HL-60 (cell line): ENCODE results near the gene BCAS3.

ENCODE experiments used
- DNase-seq, 2 experiments: peaks; one replicate each; pipeline ENCODE4 v3.0.0-alpha.2; 2010 to 2020; ENCODE audit warnings: low read depth in 1 of 2, low spot score in 1 of 2
- H3K27ac ChIP-seq: fragments of 250-450 bp; sonication (Bioruptor Pico); replicated peaks from 2 replicates; pipeline ENCODE4 v1.5.1; 2020; ENCODE audit warnings: mild to moderate bottlenecking, moderate library complexity
- H3K27me3 ChIP-seq: fragments of 250-450 bp; sonication (Bioruptor Pico); 2 replicates; pipeline ENCODE4 v1.5.1; 2021; ENCODE audit warnings: mild to moderate bottlenecking, moderate library complexity; ENCODE audit not compliant: insufficient read depth, poor library complexity, severe bottlenecking
- H3K4me3 ChIP-seq: replicated peaks from 2 replicates; pipeline ENCODE4 v1.5.1; 2011; ENCODE audit warnings: mild to moderate bottlenecking, control low read depth, low read length; ENCODE audit not compliant: insufficient read depth
- GABPA ChIP-seq: IDR thresholded peaks from 2 replicates; pipeline ENCODE4 v1.6.1; 2012; ENCODE audit warnings: low read depth
- POLR2AphosphoS5 ChIP-seq: IDR thresholded peaks from 2 replicates; pipeline ENCODE4 v1.6.1; 2012; ENCODE audit warnings: low read depth
- REST ChIP-seq: IDR thresholded peaks from 2 replicates; pipeline ENCODE4 v1.6.1; 2012; ENCODE audit warnings: low read depth; ENCODE audit not compliant: insufficient replicate concordance
- SPI1 ChIP-seq: IDR thresholded peaks from 2 replicates; pipeline ENCODE4 v1.6.1; 2012; ENCODE audit warnings: low read depth, mild to moderate bottlenecking, borderline replicate concordance
- TF ChIP-seq, protein P1 (sequence below): IDR thresholded peaks from one replicate; pipeline ENCODE4 v1.5.1; 2011; ENCODE audit warnings: low read length, control low read depth, inconsistent platforms; ENCODE audit not compliant: insufficient read depth

BCAS3 gene

GRCh38 chr17:61179380-61179806, 501.7 kb downstream of the BCAS3 start:
- TF ChIP-seq, protein P1, sequence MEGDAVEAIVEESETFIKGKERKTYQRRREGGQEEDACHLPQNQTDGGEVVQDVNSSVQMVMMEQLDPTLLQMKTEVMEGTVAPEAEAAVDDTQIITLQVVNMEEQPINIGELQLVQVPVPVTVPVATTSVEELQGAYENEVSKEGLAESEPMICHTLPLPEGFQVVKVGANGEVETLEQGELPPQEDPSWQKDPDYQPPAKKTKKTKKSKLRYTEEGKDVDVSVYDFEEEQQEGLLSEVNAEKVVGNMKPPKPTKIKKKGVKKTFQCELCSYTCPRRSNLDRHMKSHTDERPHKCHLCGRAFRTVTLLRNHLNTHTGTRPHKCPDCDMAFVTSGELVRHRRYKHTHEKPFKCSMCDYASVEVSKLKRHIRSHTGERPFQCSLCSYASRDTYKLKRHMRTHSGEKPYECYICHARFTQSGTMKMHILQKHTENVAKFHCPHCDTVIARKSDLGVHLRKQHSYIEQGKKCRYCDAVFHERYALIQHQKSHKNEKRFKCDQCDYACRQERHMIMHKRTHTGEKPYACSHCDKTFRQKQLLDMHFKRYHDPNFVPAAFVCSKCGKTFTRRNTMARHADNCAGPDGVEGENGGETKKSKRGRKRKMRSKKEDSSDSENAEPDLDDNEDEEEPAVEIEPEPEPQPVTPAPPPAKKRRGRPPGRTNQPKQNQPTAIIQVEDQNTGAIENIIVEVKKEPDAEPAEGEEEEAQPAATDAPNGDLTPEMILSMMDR, result no peak
- TF ChIP-seq GABPA (no peak), POLR2AphosphoS5 (no peak), REST (no peak), SPI1 (no peak)
- no peak overlapping the region for H3K27ac ChIP-seq
- H3K27me3 ChIP-seq, result no peaks in the 10 kb centered on the region
- no peak for DNase-seq
- H3K4me3 ChIP-seq, result no peak overlapping the region

DNA sequence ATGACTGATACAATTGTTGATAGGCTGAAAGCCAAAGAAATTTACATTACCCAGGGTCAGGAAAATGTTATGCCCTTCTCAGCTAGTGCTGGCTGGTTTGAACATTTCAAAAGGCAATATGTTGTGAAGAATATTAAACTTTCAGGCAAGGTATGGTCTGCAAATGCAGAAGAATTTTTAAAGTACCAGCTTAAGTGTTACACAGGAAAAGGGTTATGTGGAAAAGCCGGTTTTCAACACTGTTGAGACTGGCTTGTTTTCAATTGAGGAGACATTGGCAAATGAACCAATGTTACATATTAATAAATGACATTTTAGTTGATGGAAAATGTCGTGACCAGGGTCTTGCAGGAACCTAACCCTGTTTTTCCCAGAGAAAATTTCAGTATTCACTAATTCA, 506.1 kb downstream of the BCAS3 start:
- TF ChIP-seq REST (no peak), POLR2AphosphoS5 (no peak), SPI1 (no peak), GABPA (no peak)
- TF ChIP-seq, protein P1, result no peak
- Histone ChIP-seq H3K27ac (no peak overlapping the region), H3K27me3 (no peaks in the 10 kb centered on the region), H3K4me3 (no peak overlapping the region)
- DNase-seq, result no peak

DNA sequence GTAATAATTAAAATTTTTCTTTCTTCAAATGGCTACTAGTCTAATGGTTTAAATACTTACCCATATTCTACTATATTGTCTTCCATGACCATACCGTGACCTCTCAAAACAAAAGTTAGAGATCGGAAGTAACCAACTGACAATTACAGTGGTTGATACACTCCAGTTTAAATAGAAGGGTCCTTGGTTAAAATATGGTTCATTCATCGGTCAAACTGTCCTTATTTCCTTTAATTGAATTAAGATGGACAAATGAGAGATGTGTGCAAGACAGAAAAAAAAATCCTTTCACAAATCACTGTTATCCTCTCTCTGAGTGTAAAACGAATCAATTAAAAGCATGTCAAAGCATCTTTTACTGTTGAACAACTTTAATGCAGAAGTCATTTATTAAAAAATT, 507.7 kb downstream of the BCAS3 start:
- DNase-seq, result no peak
- Histone ChIP-seq H3K27me3 (no peaks in the 10 kb centered on the region), H3K27ac (no peak overlapping the region), H3K4me3 (no peak overlapping the region)
- TF ChIP-seq POLR2AphosphoS5 (no peak), SPI1 (no peak), GABPA (no peak), REST (no peak)
- TF ChIP-seq, protein P1, result no peak
